Endothelial cell of umbilical vein (primary cell): Measurements from ENCODE around the gene COG4. TPM values are rescaled to one million over a fixed set of nuclear protein-coding genes. Genes with fewer than 3 reads are reported as not detected.

Experiments used
- BruUV-seq: library from RNA; stranded (reverse); fragments of 400-500 nt; replicated peaks from 2 replicates; lab custom pipeline; 2021; lab: Mats Ljungman, UMichigan
- CTCF ChIA-PET: fragments of 300-600, 350-600 bp; sonication (Branson Sonifier 250); formaldehyde crosslinking; loops from one replicate; lab custom pipeline; 2021; ENCODE audit warnings: antibody characterized with exemption, inconsistent platforms; lab: Charles Lee
- POLR2A ChIA-PET: fragments of 300-600, 350-600 bp; sonication (Branson Sonifier 250); formaldehyde crosslinking; loops from one replicate; lab custom pipeline; 2021; ENCODE audit warnings: antibody characterized with exemption, inconsistent platforms; lab: Charles Lee
- DNase-seq: peaks from one replicate; pipeline ENCODE4 v3.0.0-alpha.2; 2011; ENCODE audit warnings: low read depth, low spot score
- FAIRE-seq: peaks from 2 replicates; lab custom pipeline; 2011; peaks lifted over from hg19 to GRCh38; lab: Jason Lieb, UNC
- H2AFZ ChIP-seq: 2 replicates; pipeline ENCODE4 v1.6.0; 2012; ENCODE audit warnings: low read depth, low read length, control low read depth, inconsistent platforms
- H3K27ac ChIP-seq: 2 replicates; pipeline ENCODE4 v1.5.1; 2011; ENCODE audit warnings: low read depth, mild to moderate bottlenecking, control low read depth, low read length, moderate library complexity; ENCODE audit not compliant: insufficient read depth
- H3K27me3 ChIP-seq, 2 experiments: 2 replicates each; pipeline versions ENCODE4 v1.6.0 to v1.6.1; 2011; ENCODE audit warnings: low read length in 2 of 2, mixed read lengths in 1 of 2; ENCODE audit not compliant: control insufficient read depth in 2 of 2, insufficient read depth in 2 of 2
- H3K36me3 ChIP-seq, 2 experiments: 2 replicates in 1 of 2; 3 replicates in 1 of 2; pipeline ENCODE4 v1.5.1; 2011; ENCODE audit warnings: low read length in 2 of 2, mild to moderate bottlenecking in 1 of 2, moderate library complexity in 1 of 2; ENCODE audit not compliant: control insufficient read depth in 2 of 2, insufficient read depth in 2 of 2; ENCODE audit errors: extremely low read depth in 1 of 2
- H3K4me1 ChIP-seq: 3 replicates; pipeline ENCODE4 v1.5.1; 2011; ENCODE audit warnings: mild to moderate bottlenecking, low read length; ENCODE audit not compliant: control insufficient read depth, insufficient read depth; ENCODE audit errors: extremely low read depth
- H3K4me2 ChIP-seq: 2 replicates; pipeline ENCODE4 v1.6.1; 2011; ENCODE audit warnings: low read length, control low read depth, mixed read lengths; ENCODE audit not compliant: insufficient read depth
- H3K4me3 ChIP-seq, 3 experiments: fragments of 200-600 bp in 1 of 3; sonication (generic), shearing (Covaris generic) in 1 of 3; replicated peaks in 1 of 3; 2 replicates each; pipeline ENCODE4 v1.5.1; 2011 to 2016; ENCODE audit warnings: control low read depth in 3 of 3, low read length in 3 of 3, mild to moderate bottlenecking in 2 of 3, inconsistent platforms in 1 of 3, low read depth in 1 of 3, moderate library complexity in 1 of 3; ENCODE audit not compliant: insufficient read depth in 1 of 3
- H3K79me2 ChIP-seq: 2 replicates; pipeline ENCODE4 v1.6.0; 2012; ENCODE audit warnings: low read length, inconsistent platforms; ENCODE audit not compliant: control insufficient read depth, insufficient read depth
- H3K9ac ChIP-seq: replicated peaks from 2 replicates; pipeline ENCODE3; 2011; ENCODE audit warnings: low read length, control low read depth; ENCODE audit not compliant: insufficient read depth; ENCODE audit errors: extremely low read depth
- H3K9me1 ChIP-seq: replicated peaks from 3 replicates; pipeline ENCODE4 v1.6.0; 2011; ENCODE audit warnings: mild to moderate bottlenecking, low read length; ENCODE audit not compliant: control insufficient read depth, insufficient read depth; ENCODE audit errors: extremely low read depth
- H3K9me3 ChIP-seq: replicated peaks from 2 replicates; pipeline ENCODE4 v1.5.1; 2012; ENCODE audit warnings: low read length, inconsistent platforms; ENCODE audit not compliant: control insufficient read depth, insufficient read depth
- H4K20me1 ChIP-seq: replicated peaks from 2 replicates; pipeline ENCODE3; 2011; ENCODE audit warnings: mild to moderate bottlenecking, low read length; ENCODE audit not compliant: control insufficient read depth, insufficient read depth; ENCODE audit errors: extremely low read depth
- EZH2 ChIP-seq: IDR thresholded peaks from 2 replicates; pipeline ENCODE4 v1.6.1; 2012; ENCODE audit warnings: borderline replicate concordance, low read depth, mild to moderate bottlenecking, moderate library complexity, low read length, inconsistent platforms; ENCODE audit not compliant: severe bottlenecking
- FOS ChIP-seq: IDR thresholded peaks from 2 replicates; pipeline ENCODE4 v1.6.1; 2011; ENCODE audit warnings: mild to moderate bottlenecking, low read length, moderate library complexity, borderline replicate concordance; ENCODE audit not compliant: insufficient read depth
- GATA2 ChIP-seq: IDR thresholded peaks from 2 replicates; pipeline ENCODE4 v1.7.0; 2011; ENCODE audit warnings: low read depth, mild to moderate bottlenecking, moderate library complexity, mixed read lengths, low read length; ENCODE audit not compliant: insufficient read length, insufficient read depth
- JUN ChIP-seq: IDR thresholded peaks from 2 replicates; pipeline ENCODE4 v1.6.1; 2011; ENCODE audit warnings: borderline replicate concordance, low read depth; ENCODE audit not compliant: insufficient read length, insufficient read depth
- MAX ChIP-seq: IDR thresholded peaks from 2 replicates; pipeline ENCODE4 v1.6.1; 2011; ENCODE audit not compliant: insufficient read depth, insufficient read length
- MYC ChIP-seq: IDR thresholded peaks from one replicate; pipeline ENCODE4 v1.6.1; 2011; ENCODE audit warnings: mild to moderate bottlenecking, low read depth, low read length
- POLR2A ChIP-seq: IDR thresholded peaks from 2 replicates; pipeline ENCODE4 v1.6.1; 2012; ENCODE audit warnings: low read depth, mild to moderate bottlenecking, control low read depth, low read length
- POLR2AphosphoS5 ChIP-seq: IDR thresholded peaks from 2 replicates; pipeline ENCODE4 v1.6.1; 2012; ENCODE audit warnings: low read depth, mild to moderate bottlenecking, control low read depth, low read length, moderate library complexity; ENCODE audit not compliant: insufficient read depth
- dilution Hi-C: fragments of 300-500 bp; cut with MboI; formaldehyde crosslinking; loops from one replicate; pipeline ENCODE4 v1.15.0; 2019; ENCODE audit warnings: low sequenced_read_pairs; ENCODE audit not compliant: extremely low pct_ligation_motif_present
- intact Hi-C: fragments of 100-400 bp; cut with micrococcal nuclease; formaldehyde crosslinking; loops from one replicate; pipeline ENCODE4 v1.10.0; 2022
- polyA plus RNA-seq, 4 experiments: library from polyadenylated mRNA; depleted of rRNA in 3 of 4; stranded (reverse) in 3 of 4; unstranded in 1 of 4; fragments of >200 nt; gene quantifications; 2 replicates each; pipeline versions ENCODE4 v1.2.1 to v1.2.3, GENCODE V29; 2011 to 2012; ENCODE audit warnings: missing spikeins in 1 of 4
- total RNA-seq: library from RNA; stranded (reverse); gene quantifications from 2 replicates; pipeline ENCODE4 v1.2.3, GENCODE V29; 2021
- TF ChIP-seq, protein P1 (sequence below), 2 donors: IDR thresholded peaks; 1 replicate in 1 of 2; 2 replicates in 1 of 2; pipeline ENCODE4 v1.5.1; 2011; ENCODE audit warnings: low read length in 2 of 2, mild to moderate bottlenecking in 2 of 2, moderate library complexity in 2 of 2, control low read depth in 1 of 2, inconsistent platforms in 1 of 2, low read depth in 1 of 2; ENCODE audit not compliant: insufficient read depth in 1 of 2; ENCODE audit errors: extremely low read depth in 1 of 2

The COG4 gene
- total and polyA plus RNA-seq, 2 donors (not counting 3 experiments of a cell fraction or from before 2014, with no cell fraction given), result 53.7 to 61.2 TPM

DNA sequence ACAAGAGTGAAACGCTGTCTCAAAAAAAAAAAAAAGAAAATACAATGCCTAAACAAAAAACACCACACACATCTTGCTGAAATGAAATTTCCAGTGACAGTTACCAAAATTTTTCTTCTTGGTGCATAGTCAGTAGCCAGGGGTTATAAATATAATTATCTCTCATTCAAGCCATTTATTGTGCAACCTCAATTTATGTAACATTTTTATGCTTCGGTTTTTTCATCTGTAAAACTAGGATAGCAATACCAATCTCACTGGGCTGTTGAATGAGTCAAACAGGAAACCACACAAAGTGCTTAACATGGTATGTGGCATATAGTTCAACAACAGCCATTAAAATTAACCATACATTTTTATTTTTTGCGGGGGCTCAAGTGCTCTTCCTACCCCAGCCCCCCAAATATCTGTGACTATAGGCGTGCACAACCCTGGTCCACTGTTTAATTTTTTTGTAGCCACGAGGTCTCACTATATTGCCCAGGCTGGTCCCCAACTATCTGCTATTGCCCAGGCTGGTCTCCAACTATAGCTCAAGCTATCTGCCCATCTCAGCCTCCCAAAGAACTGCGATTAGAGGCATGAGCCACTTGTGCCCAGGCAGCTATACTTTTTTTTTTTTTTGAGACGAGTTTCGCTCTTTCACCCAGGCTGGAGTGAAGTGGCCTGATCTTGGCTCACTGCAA is 2.6 kb downstream of the COG4 start:
- no peaks in the 10 kb centered on the region for H3K9me1 ChIP-seq
- peak overlapping the region; percentile 24 for H3K4me2 ChIP-seq
- H3K9me3 ChIP-seq, result no peaks in the 10 kb centered on the region
- BruUV-seq, result no TSS peak
- H4K20me1 ChIP-seq, result no peaks in the 10 kb centered on the region
- dilution Hi-C loops, result no loop called here
- peaks cover 33% of the 10 kb centered on the region for H3K79me2 ChIP-seq
- TF ChIP-seq JUN, result peak; percentile 17
- TF ChIP-seq MAX, result no peak
- TF ChIP-seq MYC, result no peak
- no peak for TF ChIP-seq GATA2
- no peak for TF ChIP-seq POLR2AphosphoS5
- no peak for TF ChIP-seq EZH2
- TF ChIP-seq, protein P1, sequence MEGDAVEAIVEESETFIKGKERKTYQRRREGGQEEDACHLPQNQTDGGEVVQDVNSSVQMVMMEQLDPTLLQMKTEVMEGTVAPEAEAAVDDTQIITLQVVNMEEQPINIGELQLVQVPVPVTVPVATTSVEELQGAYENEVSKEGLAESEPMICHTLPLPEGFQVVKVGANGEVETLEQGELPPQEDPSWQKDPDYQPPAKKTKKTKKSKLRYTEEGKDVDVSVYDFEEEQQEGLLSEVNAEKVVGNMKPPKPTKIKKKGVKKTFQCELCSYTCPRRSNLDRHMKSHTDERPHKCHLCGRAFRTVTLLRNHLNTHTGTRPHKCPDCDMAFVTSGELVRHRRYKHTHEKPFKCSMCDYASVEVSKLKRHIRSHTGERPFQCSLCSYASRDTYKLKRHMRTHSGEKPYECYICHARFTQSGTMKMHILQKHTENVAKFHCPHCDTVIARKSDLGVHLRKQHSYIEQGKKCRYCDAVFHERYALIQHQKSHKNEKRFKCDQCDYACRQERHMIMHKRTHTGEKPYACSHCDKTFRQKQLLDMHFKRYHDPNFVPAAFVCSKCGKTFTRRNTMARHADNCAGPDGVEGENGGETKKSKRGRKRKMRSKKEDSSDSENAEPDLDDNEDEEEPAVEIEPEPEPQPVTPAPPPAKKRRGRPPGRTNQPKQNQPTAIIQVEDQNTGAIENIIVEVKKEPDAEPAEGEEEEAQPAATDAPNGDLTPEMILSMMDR (IDR thresholded peaks at IDR 0.05; ENCODE audit: extremely low read depth in 1 of 2, insufficient read depth in 1 of 2, low read depth in 1 of 2, low read length in 2 of 2), result no peak
- peak; percentile 56 for TF ChIP-seq FOS
- TF ChIP-seq POLR2A, result no peak
- no peak overlapping the region for H3K9ac ChIP-seq
- intact Hi-C loops, result no loop called here
- no peaks in the 10 kb centered on the region for H3K27me3 ChIP-seq
- ChIA-PET POLR2A (interaction anchor here (0.7 kb wide), 1 partner anchor 160 kb away, joined by 3 read pairs; no protein-coding TSS in a partner anchor), CTCF (interaction anchor here (1.9 kb wide), 1 partner anchor 12 kb away, joined by 9 read pairs; no protein-coding TSS in a partner anchor)
- no peak overlapping the region for H3K27ac ChIP-seq
- H3K36me3 ChIP-seq, result peaks cover 2 to 3% of the 10 kb centered on the region in 2 experiments
- peak; percentile 70 for FAIRE-seq
- H2AFZ ChIP-seq, result no peak overlapping the region
- no peak for DNase-seq
- H3K4me1 ChIP-seq, result peaks cover 24% of the 10 kb centered on the region
- H3K4me3 ChIP-seq, result no peak overlapping the region
